22Rv1 (cell line): Measurements from ENCODE around the gene RPTOR.

Experiments
- ZFX ChIP-seq: fragments of 450-650 bp; IDR thresholded peaks from 2 replicates; pipeline ENCODE4 v1.6.1; 2017; ENCODE audit warnings: antibody characterized with exemption, borderline replicate concordance
- TF ChIP-seq, protein P1 (sequence below): fragments of 450-650 bp; IDR thresholded peaks from 2 replicates; pipeline ENCODE4 v1.5.1; 2017; ENCODE audit warnings: mild to moderate bottlenecking

DNA sequence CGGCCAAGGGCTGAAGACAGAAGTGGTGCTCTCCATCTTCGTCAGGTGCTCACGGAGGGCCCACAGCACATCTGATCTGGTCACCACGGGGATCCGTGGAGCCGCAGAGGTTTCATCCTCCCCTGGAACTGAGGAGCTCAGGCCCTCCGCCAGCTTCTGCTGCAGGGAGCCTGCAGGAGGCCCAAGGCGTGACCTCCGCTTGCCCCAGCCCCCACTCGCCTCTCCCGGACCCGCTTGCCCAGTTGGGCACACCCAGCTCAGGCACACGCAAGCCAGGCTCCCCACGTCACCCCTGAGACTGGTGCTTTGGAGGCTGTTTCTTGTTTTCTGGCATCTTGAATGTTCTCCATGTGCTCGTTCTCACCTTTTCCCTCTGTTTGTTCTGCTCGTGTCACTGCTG lies 407.7 kb downstream of the RPTOR start:
- TF ChIP-seq, protein P1, sequence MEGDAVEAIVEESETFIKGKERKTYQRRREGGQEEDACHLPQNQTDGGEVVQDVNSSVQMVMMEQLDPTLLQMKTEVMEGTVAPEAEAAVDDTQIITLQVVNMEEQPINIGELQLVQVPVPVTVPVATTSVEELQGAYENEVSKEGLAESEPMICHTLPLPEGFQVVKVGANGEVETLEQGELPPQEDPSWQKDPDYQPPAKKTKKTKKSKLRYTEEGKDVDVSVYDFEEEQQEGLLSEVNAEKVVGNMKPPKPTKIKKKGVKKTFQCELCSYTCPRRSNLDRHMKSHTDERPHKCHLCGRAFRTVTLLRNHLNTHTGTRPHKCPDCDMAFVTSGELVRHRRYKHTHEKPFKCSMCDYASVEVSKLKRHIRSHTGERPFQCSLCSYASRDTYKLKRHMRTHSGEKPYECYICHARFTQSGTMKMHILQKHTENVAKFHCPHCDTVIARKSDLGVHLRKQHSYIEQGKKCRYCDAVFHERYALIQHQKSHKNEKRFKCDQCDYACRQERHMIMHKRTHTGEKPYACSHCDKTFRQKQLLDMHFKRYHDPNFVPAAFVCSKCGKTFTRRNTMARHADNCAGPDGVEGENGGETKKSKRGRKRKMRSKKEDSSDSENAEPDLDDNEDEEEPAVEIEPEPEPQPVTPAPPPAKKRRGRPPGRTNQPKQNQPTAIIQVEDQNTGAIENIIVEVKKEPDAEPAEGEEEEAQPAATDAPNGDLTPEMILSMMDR, result no peak
- no peak for TF ChIP-seq ZFX
